ENCODE data around the gene OSR1. TPM values are rescaled to one million over a fixed set of nuclear protein-coding genes. Genes with fewer than 3 reads are reported as not detected.

The OSR1 gene
- total and polyA plus RNA-seq, 9 of the 15 experiments (the other 6 are each of a cell fraction or from before 2014, with no cell fraction given) = not detected

DNA sequence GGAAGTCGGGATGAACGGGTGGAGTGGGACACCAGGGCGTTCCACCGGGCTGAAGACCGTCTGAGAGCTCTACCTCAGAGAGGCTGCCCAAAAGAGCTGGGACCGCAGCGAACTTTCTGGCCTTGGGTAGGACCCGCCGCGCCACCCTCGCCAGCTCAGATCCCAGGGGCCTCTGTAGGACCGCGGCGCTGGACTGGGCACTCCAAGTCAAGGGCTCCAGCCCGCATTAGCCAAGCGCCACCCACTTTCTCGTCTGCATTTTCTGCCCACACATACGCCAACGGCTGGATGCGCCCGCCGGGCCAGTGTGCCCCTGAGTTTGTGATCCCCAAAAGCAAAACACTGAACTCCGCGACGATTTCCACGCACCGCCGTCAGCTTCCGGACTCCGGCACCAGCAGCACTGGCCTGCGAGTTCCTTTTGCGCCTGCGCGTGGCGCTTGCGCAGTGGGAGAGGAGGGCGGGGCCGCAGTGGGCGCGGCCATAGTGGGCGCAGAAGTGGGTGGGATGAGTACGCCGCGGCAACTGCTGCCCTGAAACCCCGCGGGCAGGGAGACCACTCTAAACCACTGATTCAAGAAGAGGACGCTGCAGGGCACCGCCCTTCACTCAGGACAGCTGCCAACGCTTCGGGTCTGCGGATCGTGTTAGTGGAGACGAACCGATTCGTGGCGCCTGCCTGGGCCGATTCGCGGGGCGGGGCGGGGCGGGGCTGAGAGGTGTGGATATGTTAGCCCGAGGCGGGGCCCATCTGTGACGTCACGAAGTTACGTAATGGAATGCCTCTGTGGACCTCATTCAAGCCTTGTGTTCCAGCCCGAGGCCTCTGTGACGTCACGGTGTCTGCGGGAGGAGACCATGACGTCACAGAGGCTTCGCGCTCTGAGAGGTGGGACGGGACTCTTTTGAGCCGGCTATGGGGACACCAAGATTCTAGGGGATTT, 10.5 kb downstream of the OSR1 start (continued):
- TF ChIP-seq, protein P1, sequence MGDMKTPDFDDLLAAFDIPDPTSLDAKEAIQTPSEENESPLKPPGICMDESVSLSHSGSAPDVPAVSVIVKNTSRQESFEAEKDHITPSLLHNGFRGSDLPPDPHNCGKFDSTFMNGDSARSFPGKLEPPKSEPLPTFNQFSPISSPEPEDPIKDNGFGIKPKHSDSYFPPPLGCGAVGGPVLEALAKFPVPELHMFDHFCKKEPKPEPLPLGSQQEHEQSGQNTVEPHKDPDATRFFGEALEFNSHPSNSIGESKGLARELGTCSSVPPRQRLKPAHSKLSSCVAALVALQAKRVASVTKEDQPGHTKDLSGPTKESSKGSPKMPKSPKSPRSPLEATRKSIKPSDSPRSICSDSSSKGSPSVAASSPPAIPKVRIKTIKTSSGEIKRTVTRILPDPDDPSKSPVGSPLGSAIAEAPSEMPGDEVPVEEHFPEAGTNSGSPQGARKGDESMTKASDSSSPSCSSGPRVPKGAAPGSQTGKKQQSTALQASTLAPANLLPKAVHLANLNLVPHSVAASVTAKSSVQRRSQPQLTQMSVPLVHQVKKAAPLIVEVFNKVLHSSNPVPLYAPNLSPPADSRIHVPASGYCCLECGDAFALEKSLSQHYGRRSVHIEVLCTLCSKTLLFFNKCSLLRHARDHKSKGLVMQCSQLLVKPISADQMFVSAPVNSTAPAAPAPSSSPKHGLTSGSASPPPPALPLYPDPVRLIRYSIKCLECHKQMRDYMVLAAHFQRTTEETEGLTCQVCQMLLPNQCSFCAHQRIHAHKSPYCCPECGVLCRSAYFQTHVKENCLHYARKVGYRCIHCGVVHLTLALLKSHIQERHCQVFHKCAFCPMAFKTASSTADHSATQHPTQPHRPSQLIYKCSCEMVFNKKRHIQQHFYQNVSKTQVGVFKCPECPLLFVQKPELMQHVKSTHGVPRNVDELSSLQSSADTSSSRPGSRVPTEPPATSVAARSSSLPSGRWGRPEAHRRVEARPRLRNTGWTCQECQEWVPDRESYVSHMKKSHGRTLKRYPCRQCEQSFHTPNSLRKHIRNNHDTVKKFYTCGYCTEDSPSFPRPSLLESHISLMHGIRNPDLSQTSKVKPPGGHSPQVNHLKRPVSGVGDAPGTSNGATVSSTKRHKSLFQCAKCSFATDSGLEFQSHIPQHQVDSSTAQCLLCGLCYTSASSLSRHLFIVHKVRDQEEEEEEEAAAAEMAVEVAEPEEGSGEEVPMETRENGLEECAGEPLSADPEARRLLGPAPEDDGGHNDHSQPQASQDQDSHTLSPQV (IDR thresholded peaks at IDR 0.05) = no peak
- TF ChIP-seq NBN (IDR thresholded peaks at IDR 0.05; ENCODE audit: low read depth) = peak; percentile 100
- peak; percentile 95 for TF ChIP-seq KDM5B (IDR thresholded peaks at IDR 0.05; ENCODE audit: insufficient replicate concordance, low read depth, low read length)
- no peak for TF ChIP-seq MTA2 (IDR thresholded peaks at IDR 0.05; ENCODE audit: low read depth)
- no peak for TF ChIP-seq WHSC1 (IDR thresholded peaks at IDR 0.05; ENCODE audit: low read length)
- TF ChIP-seq TEAD2 (tag; IDR thresholded peaks at IDR 0.05) = no peak
- no peak for TF ChIP-seq PURB (CRISPR knock-in tag; IDR thresholded peaks at IDR 0.05; ENCODE audit: low read depth)
- TF ChIP-seq, protein P2, sequence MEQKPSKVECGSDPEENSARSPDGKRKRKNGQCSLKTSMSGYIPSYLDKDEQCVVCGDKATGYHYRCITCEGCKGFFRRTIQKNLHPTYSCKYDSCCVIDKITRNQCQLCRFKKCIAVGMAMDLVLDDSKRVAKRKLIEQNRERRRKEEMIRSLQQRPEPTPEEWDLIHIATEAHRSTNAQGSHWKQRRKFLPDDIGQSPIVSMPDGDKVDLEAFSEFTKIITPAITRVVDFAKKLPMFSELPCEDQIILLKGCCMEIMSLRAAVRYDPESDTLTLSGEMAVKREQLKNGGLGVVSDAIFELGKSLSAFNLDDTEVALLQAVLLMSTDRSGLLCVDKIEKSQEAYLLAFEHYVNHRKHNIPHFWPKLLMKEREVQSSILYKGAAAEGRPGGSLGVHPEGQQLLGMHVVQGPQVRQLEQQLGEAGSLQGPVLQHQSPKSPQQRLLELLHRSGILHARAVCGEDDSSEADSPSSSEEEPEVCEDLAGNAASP (IDR thresholded peaks at IDR 0.05) = no peak
- TF ChIP-seq, protein P3, sequence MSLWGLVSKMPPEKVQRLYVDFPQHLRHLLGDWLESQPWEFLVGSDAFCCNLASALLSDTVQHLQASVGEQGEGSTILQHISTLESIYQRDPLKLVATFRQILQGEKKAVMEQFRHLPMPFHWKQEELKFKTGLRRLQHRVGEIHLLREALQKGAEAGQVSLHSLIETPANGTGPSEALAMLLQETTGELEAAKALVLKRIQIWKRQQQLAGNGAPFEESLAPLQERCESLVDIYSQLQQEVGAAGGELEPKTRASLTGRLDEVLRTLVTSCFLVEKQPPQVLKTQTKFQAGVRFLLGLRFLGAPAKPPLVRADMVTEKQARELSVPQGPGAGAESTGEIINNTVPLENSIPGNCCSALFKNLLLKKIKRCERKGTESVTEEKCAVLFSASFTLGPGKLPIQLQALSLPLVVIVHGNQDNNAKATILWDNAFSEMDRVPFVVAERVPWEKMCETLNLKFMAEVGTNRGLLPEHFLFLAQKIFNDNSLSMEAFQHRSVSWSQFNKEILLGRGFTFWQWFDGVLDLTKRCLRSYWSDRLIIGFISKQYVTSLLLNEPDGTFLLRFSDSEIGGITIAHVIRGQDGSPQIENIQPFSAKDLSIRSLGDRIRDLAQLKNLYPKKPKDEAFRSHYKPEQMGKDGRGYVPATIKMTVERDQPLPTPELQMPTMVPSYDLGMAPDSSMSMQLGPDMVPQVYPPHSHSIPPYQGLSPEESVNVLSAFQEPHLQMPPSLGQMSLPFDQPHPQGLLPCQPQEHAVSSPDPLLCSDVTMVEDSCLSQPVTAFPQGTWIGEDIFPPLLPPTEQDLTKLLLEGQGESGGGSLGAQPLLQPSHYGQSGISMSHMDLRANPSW (CRISPR knock-in tag; IDR thresholded peaks at IDR 0.05) = no peak
- TF ChIP-seq STAT5B (CRISPR knock-in tag; IDR thresholded peaks at IDR 0.05) = no peak
- TF ChIP-seq ZNF197 (CRISPR knock-in tag; IDR thresholded peaks at IDR 0.05; ENCODE audit: low read depth) = no peak
- TF ChIP-seq ZKSCAN3 (CRISPR knock-in tag; IDR thresholded peaks at IDR 0.05) = no peak
- TF ChIP-seq GABPB1 (CRISPR knock-in tag; IDR thresholded peaks at IDR 0.05) = peak; percentile 52
- peak in 1 of 2 experiments; percentile 84; a peak in 3 of 4 replicates for TF ChIP-seq FOXK2 (conservative IDR thresholded peaks at IDR 0.05 in 1 of 2, IDR thresholded peaks at IDR 0.05 in 1 of 2; ENCODE audit: low read depth in 2 of 2)
- TF ChIP-seq, protein P4, sequence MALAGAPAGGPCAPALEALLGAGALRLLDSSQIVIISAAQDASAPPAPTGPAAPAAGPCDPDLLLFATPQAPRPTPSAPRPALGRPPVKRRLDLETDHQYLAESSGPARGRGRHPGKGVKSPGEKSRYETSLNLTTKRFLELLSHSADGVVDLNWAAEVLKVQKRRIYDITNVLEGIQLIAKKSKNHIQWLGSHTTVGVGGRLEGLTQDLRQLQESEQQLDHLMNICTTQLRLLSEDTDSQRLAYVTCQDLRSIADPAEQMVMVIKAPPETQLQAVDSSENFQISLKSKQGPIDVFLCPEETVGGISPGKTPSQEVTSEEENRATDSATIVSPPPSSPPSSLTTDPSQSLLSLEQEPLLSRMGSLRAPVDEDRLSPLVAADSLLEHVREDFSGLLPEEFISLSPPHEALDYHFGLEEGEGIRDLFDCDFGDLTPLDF (CRISPR knock-in tag; IDR thresholded peaks at IDR 0.05) = no peak
- peak; percentile 69 for TF ChIP-seq EP400 (IDR thresholded peaks at IDR 0.05)
- no peak for TF ChIP-seq BMI1 (IDR thresholded peaks at IDR 0.05; ENCODE audit: low read length)
- no peak for TF ChIP-seq NCOA4 (IDR thresholded peaks at IDR 0.05; ENCODE audit: partially characterized antibody)
- no peak for TF ChIP-seq CREBBP (IDR thresholded peaks at IDR 0.05; ENCODE audit: low read depth, low read length)
